CD4-positive, alpha-beta T cell (primary cell): ENCODE results near the gene WDR72. TPM values are rescaled to one million over a fixed set of nuclear protein-coding genes. Genes with fewer than 3 reads are reported as not detected.

ENCODE experiments used
- ATAC-seq: fragments of 200-7000 bp; cut with Tn5 transposase; one replicate; pipeline ENCODE4 v1.10.0; 2022; ENCODE audit warnings: mild to moderate bottlenecking; ENCODE audit not compliant: poor library complexity
- CTCF ChIA-PET: fragments of 350-600 bp; sonication (Branson Sonifier 250); formaldehyde crosslinking; loops from one replicate; lab custom pipeline; 2021; ENCODE audit warnings: antibody characterized with exemption, inconsistent platforms; lab: Charles Lee
- POLR2A ChIA-PET: fragments of 350-600 bp; sonication (Branson Sonifier 250); formaldehyde crosslinking; loops from one replicate; lab custom pipeline; 2021; ENCODE audit warnings: antibody characterized with exemption, inconsistent platforms; lab: Charles Lee
- DNase-seq, 14 experiments: peaks; one replicate each; pipeline ENCODE4 v3.0.0-alpha.2; 2013 to 2020; ENCODE audit warnings: mixed read lengths in 2 of 14
- H3K27ac ChIP-seq, 2 donors: one replicate each; pipeline versions ENCODE4 v1.5.1 to v1.7.0; 2013; ENCODE audit warnings: low read length in 2 of 2, low read depth in 1 of 2, mild to moderate bottlenecking in 1 of 2
- H3K27me3 ChIP-seq, 2 experiments: 1 replicate in 1 of 2; 2 replicates in 1 of 2; pipeline versions ENCODE4 v1.6.1 to v1.7.0; 2013; ENCODE audit warnings: low read length in 2 of 2, control low read depth in 1 of 2, mild to moderate bottlenecking in 1 of 2, moderate library complexity in 1 of 2; ENCODE audit not compliant: insufficient read depth in 2 of 2, control insufficient read depth in 1 of 2
- H3K36me3 ChIP-seq: one replicate; pipeline ENCODE4 v1.6.1; 2013; ENCODE audit warnings: low read length, control low read depth; ENCODE audit not compliant: insufficient read depth
- H3K4me1 ChIP-seq: one replicate; pipeline ENCODE4 v1.6.1; 2013; ENCODE audit warnings: low read length, control low read depth; ENCODE audit not compliant: insufficient read depth
- H3K4me3 ChIP-seq: one replicate; pipeline ENCODE4 v1.5.1; 2013; ENCODE audit warnings: mild to moderate bottlenecking, low read length, moderate library complexity
- H3K9me3 ChIP-seq, 2 experiments: 1 replicate in 1 of 2; 2 replicates in 1 of 2; pipeline versions ENCODE4 v1.6.1 to v1.7.0; 2013; ENCODE audit warnings: low read length in 2 of 2, mild to moderate bottlenecking in 2 of 2, control low read depth in 1 of 2, moderate library complexity in 1 of 2; ENCODE audit not compliant: control insufficient read depth in 1 of 2, insufficient read depth in 1 of 2
- H3K27ac Mint-ChIP-seq: one replicate; pipeline ENCODE4 v1.8.0; 2020; ENCODE audit warnings: mixed read lengths
- H3K27me3 Mint-ChIP-seq: one replicate; pipeline ENCODE4 v1.8.0; 2021; ENCODE audit warnings: mixed read lengths
- H3K36me3 Mint-ChIP-seq: one replicate; pipeline ENCODE4 v1.8.0; 2021; ENCODE audit warnings: low read depth, mixed read lengths
- H3K4me1 Mint-ChIP-seq: one replicate; pipeline ENCODE4 v1.8.0; 2021; ENCODE audit warnings: low read depth, mixed read lengths
- H3K4me3 Mint-ChIP-seq: one replicate; pipeline ENCODE4 v1.8.0; 2020; ENCODE audit warnings: mild to moderate bottlenecking, mixed read lengths
- H3K9me3 Mint-ChIP-seq: one replicate; pipeline ENCODE4 v1.8.0; 2020; ENCODE audit warnings: mixed read lengths
- intact Hi-C, 2 experiments: fragments of 100-400 bp; cut with DNase I in 1 of 2; cut with micrococcal nuclease in 1 of 2; formaldehyde crosslinking; loops; one replicate each; pipeline versions ENCODE4 v1.15.1 to v1.9.0; 2023 to 2025; cut with DNase I, micrococcal nuclease
- total RNA-seq, 174 experiments: library from RNA in 2 of 174; stranded (reverse) in 2 of 174; gene quantifications; one replicate each; pipeline ENCODE4 v1.2.3 and lab custom pipeline; 2021 to 2026
- TF ChIP-seq, protein P1 (sequence below): fragments of 200-600 bp; IDR thresholded peaks from one replicate; pipeline ENCODE4 v1.8.0; 2022; ENCODE audit warnings: antibody characterized with exemption, mild to moderate bottlenecking

The WDR72 gene
- total RNA-seq, 2 experiments from 2014 or later: not detected

DNA sequence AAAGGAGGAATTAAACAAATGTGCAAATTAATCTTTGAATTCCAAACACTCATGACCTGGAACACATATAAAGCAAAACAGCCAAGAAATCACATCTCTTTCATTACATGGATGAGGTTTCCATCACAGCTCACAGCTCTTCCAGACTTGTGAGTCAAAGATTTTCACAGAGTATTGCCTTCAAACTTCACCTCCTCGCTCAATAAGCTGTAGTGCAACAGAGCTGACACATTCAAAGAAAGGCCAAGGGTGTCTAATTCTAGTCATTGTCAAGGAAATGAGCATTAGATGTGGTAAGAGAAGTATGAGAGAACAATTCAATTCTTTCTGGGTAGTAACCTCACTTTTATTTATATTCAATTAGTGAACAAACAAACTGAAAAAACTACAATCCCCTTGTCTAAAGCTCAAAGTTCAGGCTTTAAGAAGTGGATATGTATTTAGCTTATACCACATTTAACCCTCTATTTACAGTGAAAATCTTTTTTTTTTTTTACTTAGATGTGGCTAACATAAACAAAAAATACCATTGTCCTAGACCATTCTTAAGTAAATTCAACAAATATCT lies 11.9 kb downstream of the WDR72 start:
- TF ChIP-seq, protein P1, sequence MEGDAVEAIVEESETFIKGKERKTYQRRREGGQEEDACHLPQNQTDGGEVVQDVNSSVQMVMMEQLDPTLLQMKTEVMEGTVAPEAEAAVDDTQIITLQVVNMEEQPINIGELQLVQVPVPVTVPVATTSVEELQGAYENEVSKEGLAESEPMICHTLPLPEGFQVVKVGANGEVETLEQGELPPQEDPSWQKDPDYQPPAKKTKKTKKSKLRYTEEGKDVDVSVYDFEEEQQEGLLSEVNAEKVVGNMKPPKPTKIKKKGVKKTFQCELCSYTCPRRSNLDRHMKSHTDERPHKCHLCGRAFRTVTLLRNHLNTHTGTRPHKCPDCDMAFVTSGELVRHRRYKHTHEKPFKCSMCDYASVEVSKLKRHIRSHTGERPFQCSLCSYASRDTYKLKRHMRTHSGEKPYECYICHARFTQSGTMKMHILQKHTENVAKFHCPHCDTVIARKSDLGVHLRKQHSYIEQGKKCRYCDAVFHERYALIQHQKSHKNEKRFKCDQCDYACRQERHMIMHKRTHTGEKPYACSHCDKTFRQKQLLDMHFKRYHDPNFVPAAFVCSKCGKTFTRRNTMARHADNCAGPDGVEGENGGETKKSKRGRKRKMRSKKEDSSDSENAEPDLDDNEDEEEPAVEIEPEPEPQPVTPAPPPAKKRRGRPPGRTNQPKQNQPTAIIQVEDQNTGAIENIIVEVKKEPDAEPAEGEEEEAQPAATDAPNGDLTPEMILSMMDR: no peak
- Histone ChIP-seq H3K4me3 (no peak overlapping the region), H3K4me1 (no peaks in the 10 kb centered on the region), H3K27me3 (no peaks in the 10 kb centered on the region), H3K9me3 (no peaks in the 10 kb centered on the region), H3K36me3 (no peaks in the 10 kb centered on the region), H3K27ac (no peak overlapping the region)
- H3K36me3 Mint-ChIP-seq: no peaks in the 10 kb centered on the region
- no peak overlapping the region for H3K4me3 Mint-ChIP-seq
- H3K9me3 Mint-ChIP-seq: no peaks in the 10 kb centered on the region
- no peaks in the 10 kb centered on the region for H3K27me3 Mint-ChIP-seq
- CTCF ChIA-PET: no interaction called here
- POLR2A ChIA-PET: no interaction called here
- no peaks in the 10 kb centered on the region for H3K4me1 Mint-ChIP-seq
- ATAC-seq (no peak), DNase-seq (no peak)
- H3K27ac Mint-ChIP-seq: no peak overlapping the region
- intact Hi-C loops: no loop called here

DNA sequence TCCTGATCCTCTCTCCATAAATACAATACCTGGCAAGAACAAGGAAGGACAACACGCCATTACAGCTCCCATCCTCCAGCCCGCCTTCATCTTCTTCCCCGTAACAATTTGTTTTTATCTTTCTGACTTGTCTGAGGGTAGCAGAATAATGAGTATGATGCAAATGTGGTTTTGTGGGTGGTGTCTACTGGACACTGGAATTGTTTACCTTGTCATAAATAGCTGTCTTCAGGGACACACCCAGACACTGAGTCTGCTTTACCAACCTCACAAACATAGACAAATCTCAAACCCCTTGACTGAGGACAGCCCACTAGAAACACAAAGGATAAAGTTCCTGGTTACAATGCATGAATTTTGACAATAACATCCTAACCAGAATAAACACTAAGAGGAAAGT lies 13.4 kb downstream of the WDR72 start:
- Mint-ChIP-seq H3K4me3 (no peak overlapping the region), H3K36me3 (no peaks in the 10 kb centered on the region), H3K4me1 (no peaks in the 10 kb centered on the region), H3K27ac (no peak overlapping the region), H3K27me3 (no peaks in the 10 kb centered on the region), H3K9me3 (no peaks in the 10 kb centered on the region)
- no peak overlapping the region for H3K4me3 ChIP-seq
- TF ChIP-seq, protein P1: no peak
- H3K36me3 ChIP-seq: no peaks in the 10 kb centered on the region
- no peaks in the 10 kb centered on the region for H3K9me3 ChIP-seq
- intact Hi-C loops: no loop called here
- H3K27me3 ChIP-seq: no peaks in the 10 kb centered on the region
- POLR2A ChIA-PET: no interaction called here
- no peak overlapping the region for H3K27ac ChIP-seq
- CTCF ChIA-PET: no interaction called here
- no peak for DNase-seq
- no peaks in the 10 kb centered on the region for H3K4me1 ChIP-seq
- no peak for ATAC-seq

DNA sequence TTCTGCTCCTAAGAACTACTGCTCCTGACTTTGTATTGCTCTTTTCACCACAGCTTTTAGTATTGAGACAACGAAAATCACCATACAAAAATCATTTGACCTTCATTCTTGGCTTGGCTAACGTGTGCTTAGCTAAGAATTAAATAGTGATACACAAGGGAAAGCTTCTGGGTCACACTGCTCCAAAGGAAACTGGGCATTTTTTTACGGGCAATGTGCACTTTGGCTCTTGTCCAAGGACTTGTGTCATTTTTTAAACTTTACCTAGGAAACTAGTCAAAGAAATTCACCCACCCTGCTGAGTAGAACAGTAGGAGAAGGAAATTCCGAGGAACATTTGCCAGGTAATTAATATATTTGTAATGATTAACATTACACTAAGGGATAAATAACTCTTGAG lies 19.8 kb downstream of the WDR72 start:
- Histone ChIP-seq H3K27ac (no peak overlapping the region), H3K9me3 (no peaks in the 10 kb centered on the region), H3K27me3 (no peaks in the 10 kb centered on the region), H3K36me3 (no peaks in the 10 kb centered on the region), H3K4me1 (no peaks in the 10 kb centered on the region), H3K4me3 (no peak overlapping the region)
- no peak overlapping the region for H3K4me3 Mint-ChIP-seq
- no peaks in the 10 kb centered on the region for H3K36me3 Mint-ChIP-seq
- no peaks in the 10 kb centered on the region for H3K9me3 Mint-ChIP-seq
- TF ChIP-seq, protein P1: no peak
- POLR2A ChIA-PET: no interaction called here
- H3K27ac Mint-ChIP-seq: no peak overlapping the region
- H3K27me3 Mint-ChIP-seq: no peaks in the 10 kb centered on the region
- CTCF ChIA-PET: no interaction called here
- H3K4me1 Mint-ChIP-seq: no peaks in the 10 kb centered on the region
- ATAC-seq (no peak), DNase-seq (no peak)
- intact Hi-C loops: no loop called here
